GM19452 (cell line): ENCODE measurements around the gene OLFML3.

ENCODE experiments used
- ATAC-seq: cut with Tn5 transposase; IDR thresholded peaks from one replicate; pipeline ENCODE4 v1.9.1; 2021; ENCODE audit not compliant: unreplicated experiment

The OLFML3 gene

DNA sequence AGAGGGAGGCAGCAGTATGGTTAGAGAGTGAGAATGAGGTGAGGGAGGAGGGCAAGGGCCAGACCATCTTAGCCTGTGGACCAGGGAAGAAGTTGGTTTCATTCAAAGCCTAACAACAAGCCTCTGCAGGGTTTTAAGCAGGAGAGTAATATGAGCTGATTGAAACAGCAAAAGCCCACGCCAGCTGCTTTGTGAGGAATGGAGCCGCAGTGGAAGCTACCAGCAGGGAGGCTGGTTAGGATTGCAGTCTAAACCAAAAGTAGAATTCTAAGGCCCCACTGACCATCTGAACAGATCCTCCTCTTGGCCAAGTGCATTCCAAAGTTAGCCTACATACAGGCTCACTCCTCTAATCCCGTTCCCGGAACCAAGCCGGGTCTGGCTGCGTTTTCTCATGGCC lies 44.8 kb downstream of the OLFML3 start:
- ATAC-seq: no peak

DNA sequence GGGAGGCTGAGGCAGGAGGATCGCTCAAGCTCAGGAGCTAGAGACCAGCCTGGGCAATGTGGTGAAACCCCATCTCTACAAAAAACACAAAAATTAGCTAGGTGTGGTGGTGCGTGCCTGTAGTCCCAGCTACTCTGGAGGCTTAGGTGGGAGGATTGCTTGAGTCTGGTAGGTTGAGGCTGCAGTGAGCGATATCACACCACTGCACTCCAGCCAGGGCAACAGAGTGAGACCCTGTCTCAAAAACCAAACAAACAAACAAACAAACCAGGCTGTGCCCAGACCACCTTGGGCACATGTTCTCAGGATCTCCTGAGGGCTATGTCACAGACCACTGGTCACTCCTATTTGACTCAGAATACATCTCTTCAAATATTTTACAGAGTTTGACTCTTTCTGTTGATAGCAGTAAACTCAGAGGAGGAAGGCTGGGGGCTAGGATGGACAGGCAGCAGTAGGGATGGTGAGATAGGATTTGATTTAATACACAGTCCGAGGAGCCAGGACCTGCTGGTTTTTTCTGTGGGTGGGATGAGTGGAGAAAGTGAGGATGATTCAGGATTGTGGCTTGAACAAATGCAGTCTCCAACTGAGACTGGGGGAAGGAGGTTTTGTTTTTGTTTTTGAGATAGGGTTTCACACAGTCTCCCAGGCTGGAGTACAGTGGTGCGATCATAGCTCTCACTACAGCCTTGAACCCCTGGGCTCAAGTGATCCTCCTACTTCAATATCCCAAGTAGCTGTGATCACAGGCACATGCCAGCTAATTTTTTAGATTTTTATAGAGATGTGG lies 46.5 kb downstream of the OLFML3 start:
- ATAC-seq: no peak

DNA sequence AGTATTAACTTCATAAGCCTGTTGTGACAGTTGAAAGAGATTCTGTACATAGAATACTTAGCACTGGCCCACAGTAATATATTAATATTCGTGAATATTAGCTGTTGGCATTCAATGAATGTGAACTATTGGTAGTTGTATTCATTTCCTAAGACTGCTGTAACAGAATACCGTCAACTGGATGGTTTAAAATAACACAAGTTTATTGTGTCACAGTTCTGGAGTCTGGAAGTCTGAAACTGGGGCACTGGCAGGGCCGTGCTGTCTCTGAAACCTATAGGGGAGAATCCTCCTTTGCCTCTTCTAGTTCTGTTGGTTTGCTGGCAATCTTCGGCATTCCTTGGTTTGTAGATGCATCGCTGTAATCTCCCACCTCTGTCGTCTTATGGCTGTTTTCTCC lies 47.5 kb downstream of the OLFML3 start:
- ATAC-seq: no peak
